Liver (tissue), 9 donors: ENCODE measurements around the gene LMX1B. TPM values are rescaled to one million over a fixed set of nuclear protein-coding genes. Genes with fewer than 3 reads are reported as not detected.

Source experiments
- DNase-seq: peaks from one replicate; pipeline ENCODE4 v3.0.0-alpha.2; 2017; ENCODE audit warnings: low spot score
- H3K27ac ChIP-seq, 2 donors: one replicate each; pipeline ENCODE4 v1.7.0; 2013; ENCODE audit warnings: inconsistent platforms in 2 of 2, low read length in 2 of 2, control low read depth in 1 of 2, low read depth in 1 of 2, mild to moderate bottlenecking in 1 of 2
- H3K27me3 ChIP-seq, 4 donors: one replicate each; pipeline versions ENCODE4 v1.6.1 to v1.7.0; 2013; ENCODE audit warnings: low read length in 3 of 4, inconsistent platforms in 1 of 4, mild to moderate bottlenecking in 1 of 4, moderate library complexity in 1 of 4; ENCODE audit not compliant: control insufficient read depth in 4 of 4, insufficient read depth in 4 of 4
- H3K36me3 ChIP-seq, 4 donors: one replicate each; pipeline versions ENCODE4 v1.6.1 to v1.7.0; 2013; ENCODE audit warnings: low read length in 3 of 4, mild to moderate bottlenecking in 3 of 4, low read depth in 1 of 4, moderate library complexity in 1 of 4; ENCODE audit not compliant: control insufficient read depth in 4 of 4, insufficient read depth in 3 of 4
- H3K4me1 ChIP-seq, 4 donors: one replicate each; pipeline versions ENCODE4 v1.6.1 to v1.7.0; 2013; ENCODE audit warnings: low read length in 3 of 4, mild to moderate bottlenecking in 3 of 4, moderate library complexity in 1 of 4; ENCODE audit not compliant: control insufficient read depth in 4 of 4, insufficient read depth in 4 of 4
- H3K4me3 ChIP-seq, 3 donors: one replicate each; pipeline versions ENCODE4 v1.6.1 to v1.7.0; 2013; ENCODE audit warnings: low read length in 3 of 3, control low read depth in 1 of 3, low read depth in 1 of 3, mild to moderate bottlenecking in 1 of 3
- H3K9ac ChIP-seq, 2 donors: one replicate each; pipeline ENCODE4 v1.7.0; 2013; ENCODE audit warnings: low read length in 2 of 2, mild to moderate bottlenecking in 2 of 2, moderate library complexity in 2 of 2, control low read depth in 1 of 2, low read depth in 1 of 2
- H3K9me3 ChIP-seq, 4 donors: one replicate each; pipeline versions ENCODE4 v1.6.1 to v1.7.0; 2013; ENCODE audit warnings: low read length in 3 of 4; ENCODE audit not compliant: control insufficient read depth in 4 of 4
- EGR1 ChIP-seq, 2 donors: IDR thresholded peaks; 2 replicates each; pipeline ENCODE4 v1.6.1; 2016 to 2018; ENCODE audit warnings: antibody characterized with exemption in 2 of 2, low read depth in 2 of 2
- GABPA ChIP-seq, 2 donors: IDR thresholded peaks in 1 of 2; conservative IDR thresholded peaks in 1 of 2; 2 replicates each; pipeline ENCODE4 v1.6.1; 2016; ENCODE audit warnings: antibody characterized with exemption in 2 of 2, mild to moderate bottlenecking in 1 of 2, moderate library complexity in 1 of 2
- HNF4A ChIP-seq, 2 donors: conservative IDR thresholded peaks; 2 replicates each; pipeline ENCODE4 v1.6.1; 2016; ENCODE audit warnings: antibody characterized with exemption in 2 of 2, mild to moderate bottlenecking in 2 of 2
- HNF4G ChIP-seq: IDR thresholded peaks from 2 replicates; pipeline ENCODE4 v1.6.1; 2016; ENCODE audit warnings: antibody characterized with exemption
- JUND ChIP-seq, 2 donors: IDR thresholded peaks; 2 replicates each; pipeline ENCODE4 v1.6.1; 2016; ENCODE audit warnings: antibody characterized with exemption in 2 of 2
- NR2F2 ChIP-seq: IDR thresholded peaks from 2 replicates; pipeline ENCODE4 v1.6.1; 2016; ENCODE audit warnings: antibody characterized with exemption
- RAD21 ChIP-seq, 2 donors: IDR thresholded peaks; 2 replicates each; pipeline ENCODE4 v1.6.1; 2016; ENCODE audit warnings: antibody characterized with exemption in 2 of 2, mild to moderate bottlenecking in 2 of 2
- RXRA ChIP-seq, 2 donors: IDR thresholded peaks; 2 replicates each; pipeline ENCODE4 v1.6.1; 2017 to 2018; ENCODE audit warnings: antibody characterized with exemption in 2 of 2, mild to moderate bottlenecking in 1 of 2
- TAF1 ChIP-seq: conservative IDR thresholded peaks from 2 replicates; pipeline ENCODE4 v1.6.1; 2016; ENCODE audit warnings: antibody characterized with exemption, mild to moderate bottlenecking
- YY1 ChIP-seq: IDR thresholded peaks from 2 replicates; pipeline ENCODE4 v1.6.1; 2016; ENCODE audit warnings: antibody characterized with exemption, mild to moderate bottlenecking
- WGBS: extraction: QIAGEN DNeasy Blood & Tissue Kit; methylation state at CpG from one replicate; pipeline ENCODE4 v1.1.7; 2013; 5-methylcytosine and 5-hydroxymethylcytosine counted together
- polyA plus RNA-seq, 2 donors: library from polyadenylated mRNA; stranded (reverse) in 1 of 2; unstranded in 1 of 2; fragments of 200-250 nt in 1 of 2; fragments of >200 nt in 1 of 2; fragmentation: Nextera tagmentation in 1 of 2; extraction: Ambion mirVana in 1 of 2; gene quantifications; one replicate each; pipeline versions ENCODE4 v1.2.1 to v1.2.3, GENCODE V29; 2013 to 2015
- total RNA-seq, 2 donors: library from RNA; depleted of rRNA; stranded (reverse); fragments of >200 nt; gene quantifications; one replicate each; pipeline ENCODE4 v1.2.3, GENCODE V29; 2014
- TF ChIP-seq, protein P1 (sequence below): fragments of 150-350 bp; IDR thresholded peaks from 2 replicates; pipeline ENCODE4 v1.5.1; 2017; ENCODE audit warnings: improper control_type of control experiment, low read depth, low read length; ENCODE audit not compliant: missing input control
- TF ChIP-seq, protein P2 (sequence below): IDR thresholded peaks from 2 replicates; pipeline ENCODE4 v1.6.1; 2016; ENCODE audit warnings: antibody characterized with exemption
- TF ChIP-seq, protein P3 (sequence below): IDR thresholded peaks from 2 replicates; pipeline ENCODE4 v1.6.1; 2016; ENCODE audit warnings: antibody characterized with exemption
- TF ChIP-seq, protein P4 (sequence below): IDR thresholded peaks from 2 replicates; pipeline ENCODE4 v1.6.1; 2016; ENCODE audit warnings: antibody characterized with exemption
- TF ChIP-seq, protein P5 (sequence below): IDR thresholded peaks from 2 replicates; pipeline ENCODE4 v1.6.1; 2016; ENCODE audit warnings: antibody characterized with exemption, mild to moderate bottlenecking
- donor health status: healthy.
- donor health status: healthy.
- donor health status: healthy.
- donor health status: healthy.
- donor health status: healthy.

Gene LMX1B
- total and polyA plus RNA-seq, 4 donors: not detected

DNA sequence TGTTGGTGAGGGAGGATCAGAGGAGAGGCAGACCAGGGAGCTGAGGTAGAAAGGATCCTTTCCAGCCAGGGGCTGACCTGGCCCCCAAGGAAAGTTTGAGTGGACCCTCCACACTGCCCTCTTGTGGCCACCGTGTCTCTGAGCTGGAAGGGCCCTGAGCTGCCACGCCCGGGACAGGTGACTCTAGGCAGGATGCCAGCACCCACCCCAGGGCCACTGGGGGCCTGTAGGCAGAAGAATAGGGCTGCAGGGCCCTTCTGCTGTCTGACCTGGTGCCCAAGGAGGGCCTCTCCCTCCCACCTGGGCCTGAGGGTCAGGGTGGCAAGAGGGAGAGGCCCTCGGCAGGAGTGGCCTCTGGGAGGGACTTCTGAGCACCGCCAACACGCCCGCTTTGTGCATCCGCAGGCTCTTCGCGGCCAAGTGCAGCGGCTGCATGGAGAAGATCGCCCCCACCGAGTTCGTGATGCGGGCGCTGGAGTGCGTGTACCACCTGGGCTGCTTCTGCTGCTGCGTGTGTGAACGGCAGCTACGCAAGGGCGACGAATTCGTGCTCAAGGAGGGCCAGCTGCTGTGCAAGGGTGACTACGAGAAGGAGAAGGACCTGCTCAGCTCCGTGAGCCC is 76.8 kb downstream of the LMX1B start:
- no peak overlapping the region for H3K27ac ChIP-seq
- peaks cover 0 to 5% (median 3%) of the 10 kb centered on the region in 4 donors for H3K27me3 ChIP-seq
- H3K4me3 ChIP-seq: no peak overlapping the region
- WGBS: 48% methylated on average over 25 of the region's 25 CpGs
- no peaks in the 10 kb centered on the region for H3K36me3 ChIP-seq
- no peak overlapping the region for H3K9ac ChIP-seq
- no peaks in the 10 kb centered on the region for H3K4me1 ChIP-seq
- TF ChIP-seq RAD21 (IDR thresholded peaks at IDR 0.05): peak in 1 of 2 donors; percentile 69
- no peak for TF ChIP-seq YY1
- TF ChIP-seq, protein P1, sequence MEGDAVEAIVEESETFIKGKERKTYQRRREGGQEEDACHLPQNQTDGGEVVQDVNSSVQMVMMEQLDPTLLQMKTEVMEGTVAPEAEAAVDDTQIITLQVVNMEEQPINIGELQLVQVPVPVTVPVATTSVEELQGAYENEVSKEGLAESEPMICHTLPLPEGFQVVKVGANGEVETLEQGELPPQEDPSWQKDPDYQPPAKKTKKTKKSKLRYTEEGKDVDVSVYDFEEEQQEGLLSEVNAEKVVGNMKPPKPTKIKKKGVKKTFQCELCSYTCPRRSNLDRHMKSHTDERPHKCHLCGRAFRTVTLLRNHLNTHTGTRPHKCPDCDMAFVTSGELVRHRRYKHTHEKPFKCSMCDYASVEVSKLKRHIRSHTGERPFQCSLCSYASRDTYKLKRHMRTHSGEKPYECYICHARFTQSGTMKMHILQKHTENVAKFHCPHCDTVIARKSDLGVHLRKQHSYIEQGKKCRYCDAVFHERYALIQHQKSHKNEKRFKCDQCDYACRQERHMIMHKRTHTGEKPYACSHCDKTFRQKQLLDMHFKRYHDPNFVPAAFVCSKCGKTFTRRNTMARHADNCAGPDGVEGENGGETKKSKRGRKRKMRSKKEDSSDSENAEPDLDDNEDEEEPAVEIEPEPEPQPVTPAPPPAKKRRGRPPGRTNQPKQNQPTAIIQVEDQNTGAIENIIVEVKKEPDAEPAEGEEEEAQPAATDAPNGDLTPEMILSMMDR: peak; percentile 38
- no peak for TF ChIP-seq TAF1
- no peaks in the 10 kb centered on the region for H3K9me3 ChIP-seq
- DNase-seq: peak; percentile 63

DNA sequence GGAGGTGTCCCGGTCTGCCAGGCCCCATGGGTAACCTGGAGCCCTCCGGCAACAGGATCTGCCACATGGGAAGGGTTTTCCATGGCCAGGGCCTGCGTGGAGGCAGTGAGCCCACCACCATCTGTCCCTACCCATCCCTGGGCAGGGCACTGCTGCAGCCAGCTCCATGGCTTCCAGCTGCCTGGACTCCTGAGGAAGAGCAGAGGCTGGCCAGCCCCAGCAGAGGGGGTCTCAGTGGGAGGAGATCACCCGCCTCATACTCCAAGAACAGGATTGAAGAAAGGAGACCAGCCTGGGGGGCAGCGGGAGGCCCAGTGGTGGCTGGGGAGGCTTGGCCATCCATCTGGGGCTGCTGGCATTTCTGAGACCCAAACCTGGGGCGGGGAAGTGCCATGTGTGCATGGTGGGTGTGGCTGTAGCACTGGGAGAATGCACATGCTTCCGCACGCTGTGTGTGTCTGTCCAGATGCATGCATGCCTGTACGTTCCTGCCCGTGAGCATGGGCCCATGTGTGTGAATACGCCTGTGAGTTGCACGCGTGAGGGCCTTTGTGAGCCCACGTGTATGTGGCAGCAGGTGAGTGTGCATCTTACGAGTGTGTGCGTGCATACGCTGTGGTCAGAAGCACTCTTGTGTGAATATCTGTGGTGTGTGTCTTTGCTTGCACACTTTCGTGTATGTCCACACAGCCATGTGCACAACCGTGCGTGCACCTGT is 78.5 kb downstream of the LMX1B start:
- Histone ChIP-seq H3K4me3 (no peak overlapping the region), H3K27ac (no peak overlapping the region), H3K36me3 (no peaks in the 10 kb centered on the region), H3K27me3 (peaks cover 0 to 5% (median 2%) of the 10 kb centered on the region in 4 donors), H3K4me1 (no peaks in the 10 kb centered on the region), H3K9me3 (no peaks in the 10 kb centered on the region), H3K9ac (no peak overlapping the region)
- no peak for TF ChIP-seq HNF4A (conservative IDR thresholded peaks at IDR 0.05)
- TF ChIP-seq NR2F2: no peak
- TF ChIP-seq HNF4G: no peak
- TF ChIP-seq, protein P2, sequence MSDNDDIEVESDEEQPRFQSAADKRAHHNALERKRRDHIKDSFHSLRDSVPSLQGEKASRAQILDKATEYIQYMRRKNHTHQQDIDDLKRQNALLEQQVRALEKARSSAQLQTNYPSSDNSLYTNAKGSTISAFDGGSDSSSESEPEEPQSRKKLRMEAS: no peak
- no peak for TF ChIP-seq YY1
- TF ChIP-seq EGR1 (IDR thresholded peaks at IDR 0.05; ENCODE audit: low read depth in 2 of 2): no peak
- TF ChIP-seq, protein P3, sequence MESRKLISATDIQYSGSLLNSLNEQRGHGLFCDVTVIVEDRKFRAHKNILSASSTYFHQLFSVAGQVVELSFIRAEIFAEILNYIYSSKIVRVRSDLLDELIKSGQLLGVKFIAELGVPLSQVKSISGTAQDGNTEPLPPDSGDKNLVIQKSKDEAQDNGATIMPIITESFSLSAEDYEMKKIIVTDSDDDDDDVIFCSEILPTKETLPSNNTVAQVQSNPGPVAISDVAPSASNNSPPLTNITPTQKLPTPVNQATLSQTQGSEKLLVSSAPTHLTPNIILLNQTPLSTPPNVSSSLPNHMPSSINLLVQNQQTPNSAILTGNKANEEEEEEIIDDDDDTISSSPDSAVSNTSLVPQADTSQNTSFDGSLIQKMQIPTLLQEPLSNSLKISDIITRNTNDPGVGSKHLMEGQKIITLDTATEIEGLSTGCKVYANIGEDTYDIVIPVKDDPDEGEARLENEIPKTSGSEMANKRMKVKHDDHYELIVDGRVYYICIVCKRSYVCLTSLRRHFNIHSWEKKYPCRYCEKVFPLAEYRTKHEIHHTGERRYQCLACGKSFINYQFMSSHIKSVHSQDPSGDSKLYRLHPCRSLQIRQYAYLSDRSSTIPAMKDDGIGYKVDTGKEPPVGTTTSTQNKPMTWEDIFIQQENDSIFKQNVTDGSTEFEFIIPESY: no peak
- TF ChIP-seq, protein P1: no peak
- no peak for TF ChIP-seq RAD21 (IDR thresholded peaks at IDR 0.05)
- TF ChIP-seq RXRA (IDR thresholded peaks at IDR 0.05): no peak
- TF ChIP-seq, protein P4, sequence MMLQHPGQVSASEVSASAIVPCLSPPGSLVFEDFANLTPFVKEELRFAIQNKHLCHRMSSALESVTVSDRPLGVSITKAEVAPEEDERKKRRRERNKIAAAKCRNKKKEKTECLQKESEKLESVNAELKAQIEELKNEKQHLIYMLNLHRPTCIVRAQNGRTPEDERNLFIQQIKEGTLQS: no peak
- no peak for TF ChIP-seq JUND (IDR thresholded peaks at IDR 0.05)
- TF ChIP-seq TAF1: no peak
- TF ChIP-seq GABPA (IDR thresholded peaks at IDR 0.05 in 1 of 2, conservative IDR thresholded peaks at IDR 0.05 in 1 of 2): no peak
- TF ChIP-seq, protein P5, sequence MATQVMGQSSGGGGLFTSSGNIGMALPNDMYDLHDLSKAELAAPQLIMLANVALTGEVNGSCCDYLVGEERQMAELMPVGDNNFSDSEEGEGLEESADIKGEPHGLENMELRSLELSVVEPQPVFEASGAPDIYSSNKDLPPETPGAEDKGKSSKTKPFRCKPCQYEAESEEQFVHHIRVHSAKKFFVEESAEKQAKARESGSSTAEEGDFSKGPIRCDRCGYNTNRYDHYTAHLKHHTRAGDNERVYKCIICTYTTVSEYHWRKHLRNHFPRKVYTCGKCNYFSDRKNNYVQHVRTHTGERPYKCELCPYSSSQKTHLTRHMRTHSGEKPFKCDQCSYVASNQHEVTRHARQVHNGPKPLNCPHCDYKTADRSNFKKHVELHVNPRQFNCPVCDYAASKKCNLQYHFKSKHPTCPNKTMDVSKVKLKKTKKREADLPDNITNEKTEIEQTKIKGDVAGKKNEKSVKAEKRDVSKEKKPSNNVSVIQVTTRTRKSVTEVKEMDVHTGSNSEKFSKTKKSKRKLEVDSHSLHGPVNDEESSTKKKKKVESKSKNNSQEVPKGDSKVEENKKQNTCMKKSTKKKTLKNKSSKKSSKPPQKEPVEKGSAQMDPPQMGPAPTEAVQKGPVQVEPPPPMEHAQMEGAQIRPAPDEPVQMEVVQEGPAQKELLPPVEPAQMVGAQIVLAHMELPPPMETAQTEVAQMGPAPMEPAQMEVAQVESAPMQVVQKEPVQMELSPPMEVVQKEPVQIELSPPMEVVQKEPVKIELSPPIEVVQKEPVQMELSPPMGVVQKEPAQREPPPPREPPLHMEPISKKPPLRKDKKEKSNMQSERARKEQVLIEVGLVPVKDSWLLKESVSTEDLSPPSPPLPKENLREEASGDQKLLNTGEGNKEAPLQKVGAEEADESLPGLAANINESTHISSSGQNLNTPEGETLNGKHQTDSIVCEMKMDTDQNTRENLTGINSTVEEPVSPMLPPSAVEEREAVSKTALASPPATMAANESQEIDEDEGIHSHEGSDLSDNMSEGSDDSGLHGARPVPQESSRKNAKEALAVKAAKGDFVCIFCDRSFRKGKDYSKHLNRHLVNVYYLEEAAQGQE: no peak
- 91% methylated on average over 20 of the region's 20 CpGs for WGBS
- DNase-seq: no peak
